ENCODE results near the gene EDC3. TPM values are rescaled to one million over a fixed set of nuclear protein-coding genes. Genes with fewer than 3 reads are reported as not detected.

EDC3 gene
- total RNA-seq, 1 donor from 2014 or later = 30.5 TPM

GRCh38 chr15:74627766-74628165, 68.1 kb downstream of the EDC3 start:
- no peak for DNase-seq
- Histone ChIP-seq H3K9me3 (no peaks in the 10 kb centered on the region), H3K36me3 (peaks cover 100% of the 10 kb centered on the region), H3K4me1 (peaks cover 14% of the 10 kb centered on the region), H3K4me3 (no peak overlapping the region), H3K27ac (no peak overlapping the region), H3K27me3 (ENCODE audit: low read depth) (no peaks in the 10 kb centered on the region)
- no peak for TF ChIP-seq CTCF (IDR thresholded peaks at IDR 0.05)
- no peak for ATAC-seq
- intact Hi-C loops (cut with DNase I) = no loop called here

- peaks cover 100% of the 10 kb centered on the region for H3K36me3 ChIP-seq
- intact Hi-C loops (cut with DNase I) = no loop called here
- DNase-seq = no peak
- peaks cover 14% of the 10 kb centered on the region for H3K4me1 ChIP-seq
- H3K27me3 ChIP-seq (ENCODE audit: low read depth) = no peaks in the 10 kb centered on the region
- no peak for TF ChIP-seq CTCF (IDR thresholded peaks at IDR 0.05)
- H3K4me3 ChIP-seq = no peak overlapping the region
- H3K27ac ChIP-seq = no peak overlapping the region
- ATAC-seq = no peak
- no peaks in the 10 kb centered on the region for H3K9me3 ChIP-seq
Measured at GRCh38 chr15:74626752-74627692, 68.8 kb downstream of the EDC3 start.

GRCh38 chr15:74626336-74626735, 69.5 kb downstream of the EDC3 start:
- Histone ChIP-seq H3K4me1 (peaks cover 14% of the 10 kb centered on the region), H3K9me3 (no peaks in the 10 kb centered on the region), H3K27me3 (ENCODE audit: low read depth) (no peaks in the 10 kb centered on the region), H3K36me3 (peaks cover 100% of the 10 kb centered on the region), H3K4me3 (no peak overlapping the region), H3K27ac (no peak overlapping the region)
- intact Hi-C loops (cut with DNase I) = no loop called here
- TF ChIP-seq CTCF (IDR thresholded peaks at IDR 0.05) = no peak
- DNase-seq (no peak), ATAC-seq (no peak)

GRCh38 chr15:74625693-74626092, 70.1 kb downstream of the EDC3 start:
- intact Hi-C loops (cut with DNase I) = no loop called here
- no peak overlapping the region for H3K4me3 ChIP-seq
- TF ChIP-seq CTCF (IDR thresholded peaks at IDR 0.05) = no peak
- DNase-seq (no peak), ATAC-seq (no peak)
- no peaks in the 10 kb centered on the region for H3K27me3 ChIP-seq (ENCODE audit: low read depth)
- peaks cover 100% of the 10 kb centered on the region for H3K36me3 ChIP-seq
- H3K27ac ChIP-seq = no peak overlapping the region
- H3K4me1 ChIP-seq = peaks cover 18% of the 10 kb centered on the region
- H3K9me3 ChIP-seq = no peaks in the 10 kb centered on the region

GRCh38 chr15:74624020-74624602, 71.7 kb downstream of the EDC3 start:
- Histone ChIP-seq H3K4me1 (peaks cover 28% of the 10 kb centered on the region), H3K9me3 (no peaks in the 10 kb centered on the region), H3K27me3 (ENCODE audit: low read depth) (no peaks in the 10 kb centered on the region), H3K36me3 (peaks cover 100% of the 10 kb centered on the region), H3K4me3 (no peak overlapping the region), H3K27ac (peak overlapping the region; percentile 31)
- intact Hi-C loops (cut with DNase I) = no loop called here
- ATAC-seq (peak; percentile 48 to 70), DNase-seq (peak; percentile 54)
- no peak for TF ChIP-seq CTCF (IDR thresholded peaks at IDR 0.05)

Measured in lower lobe of right lung (tissue), 2 donors.